Astrocyte (in vitro differentiated cells and primary cell): Measurements from ENCODE around the gene PRDM11.

Experiments used
- CTCF ChIP-seq: IDR thresholded peaks from 2 replicates; pipeline ENCODE4 v1.5.1; 2011; ENCODE audit warnings: low read depth, mild to moderate bottlenecking, inconsistent platforms, low read length, moderate library complexity; ENCODE audit not compliant: insufficient read depth
- EZH2 ChIP-seq: IDR thresholded peaks from 2 replicates; pipeline ENCODE4 v1.6.1; 2012; ENCODE audit warnings: mild to moderate bottlenecking, low read length, inconsistent platforms; ENCODE audit not compliant: insufficient read depth

- no peak for TF ChIP-seq CTCF
- no peak for TF ChIP-seq EZH2
These were observed 39.4 kb upstream of the PRDM11 start for GRCh38 chr11:45107029-45107428.
